Panc1 (cell line): Measurements from ENCODE around the gene TBC1D9B. TPM values are rescaled to one million over a fixed set of nuclear protein-coding genes. Genes with fewer than 3 reads are reported as not detected.

Source experiments
- ATAC-seq: fragments of 200-7000 bp; cut with Tn5 transposase; 2 replicates; pipeline ENCODE4 v1.9.1; 2020; ENCODE audit warnings: mild to moderate bottlenecking, moderate library complexity
- BruUV-seq: library from RNA; stranded (reverse); fragments of 400-500 nt; replicated peaks from 2 replicates; lab custom pipeline; 2021; lab: Mats Ljungman, UMichigan
- CTCF ChIA-PET: fragments of 300-600 bp; sonication (Branson Sonifier 250); formaldehyde crosslinking; loops from one replicate; lab custom pipeline; 2022; ENCODE audit warnings: antibody characterized with exemption; lab: Charles Lee
- POLR2A ChIA-PET: fragments of 300-600 bp; sonication (Branson Sonifier 250); formaldehyde crosslinking; loops from one replicate; lab custom pipeline; 2022; ENCODE audit warnings: antibody characterized with exemption; lab: Charles Lee
- DNase-seq: peaks from one replicate; pipeline ENCODE4 v3.0.0-alpha.2; 2010; ENCODE audit warnings: low read depth, low spot score
- H3K27ac ChIP-seq: 2 replicates; pipeline ENCODE4 v1.5.1; 2011; ENCODE audit warnings: mild to moderate bottlenecking, low read length, inconsistent platforms
- H3K27me3 ChIP-seq: fragments of 200-500 bp; sonication (Bioruptor generic); 2 replicates; pipeline ENCODE4 v1.6.0; 2014; ENCODE audit warnings: low read length, inconsistent platforms; ENCODE audit not compliant: control insufficient read depth, insufficient read depth
- H3K36me3 ChIP-seq: fragments of 200-500 bp; sonication (Bioruptor generic); 2 replicates; pipeline ENCODE4 v1.5.1; 2014; ENCODE audit warnings: inconsistent platforms, mild to moderate bottlenecking, low read length, moderate library complexity; ENCODE audit not compliant: control insufficient read depth, insufficient read depth
- H3K4me1 ChIP-seq: 2 replicates; pipeline ENCODE4 v1.5.1; 2011; ENCODE audit warnings: inconsistent platforms, mild to moderate bottlenecking, low read length, moderate library complexity; ENCODE audit not compliant: control insufficient read depth, insufficient read depth
- H3K4me3 ChIP-seq, 2 experiments: 2 replicates each; pipeline ENCODE4 v1.5.1; 2011 to 2012; ENCODE audit warnings: low read depth in 2 of 2, low read length in 2 of 2, mild to moderate bottlenecking in 2 of 2, inconsistent platforms in 1 of 2, moderate library complexity in 1 of 2
- H3K9me3 ChIP-seq: fragments of 200-500 bp; sonication (Bioruptor generic); 2 replicates; pipeline ENCODE4 v1.5.1; 2014; ENCODE audit warnings: low read depth, mild to moderate bottlenecking, inconsistent platforms, low read length, moderate library complexity; ENCODE audit not compliant: control insufficient read depth, insufficient read depth
- CTCF ChIP-seq: fragments of 450-650 bp; IDR thresholded peaks from 2 replicates; pipeline ENCODE4 v1.5.1; 2017; ENCODE audit warnings: mild to moderate bottlenecking
- POLR2AphosphoS5 ChIP-seq: IDR thresholded peaks from 2 replicates; pipeline ENCODE4 v1.6.1; 2012; ENCODE audit warnings: mild to moderate bottlenecking, low read depth, low read length, moderate library complexity
- REST ChIP-seq, 2 experiments: IDR thresholded peaks; 2 replicates each; pipeline ENCODE4 v1.6.1; 2011 to 2012; ENCODE audit warnings: low read depth in 2 of 2, control low read depth in 1 of 2, low read length in 1 of 2, mild to moderate bottlenecking in 1 of 2, moderate library complexity in 1 of 2; ENCODE audit not compliant: insufficient read depth in 1 of 2
- SIN3A ChIP-seq: IDR thresholded peaks from 2 replicates; pipeline ENCODE4 v1.6.1; 2012; ENCODE audit warnings: low read depth, mild to moderate bottlenecking, low read length, moderate library complexity, borderline replicate concordance; ENCODE audit not compliant: insufficient read depth
- TCF7L2 ChIP-seq: IDR thresholded peaks from 2 replicates; pipeline ENCODE4 v1.6.1; 2011; ENCODE audit warnings: mild to moderate bottlenecking, low read depth, low read length, inconsistent platforms
- in situ Hi-C: cut with HindIII; loops from 2 replicates; pipeline ENCODE4 v1.10.0; 2016; ENCODE audit warnings: low sequenced_read_pairs, low pct_unique_long_range_greater_than_20kb
- intact Hi-C: fragments of 100-400 bp; cut with micrococcal nuclease; formaldehyde crosslinking; loops from one replicate; pipeline ENCODE4 v1.10.0; 2022; ENCODE audit not compliant: unreplicated experiment
- total RNA-seq: library from RNA; stranded (reverse); gene quantifications from one replicate; pipeline ENCODE4 v1.2.1, GENCODE V29; 2021; ENCODE audit not compliant: unreplicated experiment

TBC1D9B gene
- total RNA-seq, 1 experiment from 2014 or later: 131 TPM

GRCh38 chr5:179927824-179928223 lies 20.1 kb upstream of the TBC1D9B start:
- ATAC-seq (no peak), DNase-seq (no peak)
- H3K4me1 ChIP-seq: no peaks in the 10 kb centered on the region
- BruUV-seq: no TSS peak
- H3K36me3 ChIP-seq: no peaks in the 10 kb centered on the region
- H3K27me3 ChIP-seq: no peaks in the 10 kb centered on the region
- TF ChIP-seq CTCF (no peak), SIN3A (no peak), POLR2AphosphoS5 (no peak), TCF7L2 (no peak), REST (IDR thresholded peaks at IDR 0.05; ENCODE audit: insufficient read depth in 1 of 2, low read depth in 2 of 2, low read length in 1 of 2) (no peak)
- H3K9me3 ChIP-seq: no peaks in the 10 kb centered on the region
- CTCF ChIA-PET: no interaction called here
- POLR2A ChIA-PET: no interaction called here
- in situ Hi-C loops (no loop called here), intact Hi-C loops (no loop called here)
- no peak overlapping the region for H3K4me3 ChIP-seq
- H3K27ac ChIP-seq: no peak overlapping the region

- no peak for TF ChIP-seq SIN3A
- no peak for TF ChIP-seq REST (IDR thresholded peaks at IDR 0.05; ENCODE audit: insufficient read depth in 1 of 2, low read depth in 2 of 2, low read length in 1 of 2)
- no peak for TF ChIP-seq POLR2AphosphoS5
- TF ChIP-seq CTCF: no peak
- no peak for TF ChIP-seq TCF7L2
- BruUV-seq: no TSS peak
- ChIA-PET CTCF (no interaction called here), POLR2A (no interaction called here)
- ATAC-seq (no peak), DNase-seq (no peak)
- H3K9me3 ChIP-seq: no peaks in the 10 kb centered on the region
- no peaks in the 10 kb centered on the region for H3K36me3 ChIP-seq
- H3K4me1 ChIP-seq: no peaks in the 10 kb centered on the region
- H3K27me3 ChIP-seq: no peaks in the 10 kb centered on the region
- no peak overlapping the region for H3K27ac ChIP-seq
- intact Hi-C loops (no loop called here), in situ Hi-C loops (no loop called here)
- H3K4me3 ChIP-seq: no peak overlapping the region
These were observed 19.0 kb upstream of the TBC1D9B start for GRCh38 chr5:179926657-179927056.
